Endothelial cell (in vitro differentiated cells): Measurements from ENCODE around the gene ITGB5. TPM values are rescaled to one million over a fixed set of nuclear protein-coding genes. Genes with fewer than 3 reads are reported as not detected.

Experiments used
- DNase-seq: peaks from one replicate; pipeline ENCODE4 v3.0.0; 2021; ENCODE audit warnings: low spot score
- H3K27ac Mint-ChIP-seq: one replicate; pipeline ENCODE4 v1.8.0; 2021; ENCODE audit warnings: mixed read lengths, inconsistent platforms; ENCODE audit not compliant: unreplicated experiment
- H3K27me3 Mint-ChIP-seq: one replicate; pipeline ENCODE4 v1.8.0; 2021; ENCODE audit warnings: mild to moderate bottlenecking, moderate library complexity, mixed read lengths, inconsistent platforms; ENCODE audit not compliant: unreplicated experiment
- H3K36me3 Mint-ChIP-seq: one replicate; pipeline ENCODE4 v1.8.0; 2021; ENCODE audit warnings: mild to moderate bottlenecking, low read depth, mixed read lengths, inconsistent platforms; ENCODE audit not compliant: unreplicated experiment
- H3K4me1 Mint-ChIP-seq: one replicate; pipeline ENCODE4 v1.8.0; 2021; ENCODE audit warnings: mild to moderate bottlenecking, mixed read lengths, inconsistent platforms; ENCODE audit not compliant: unreplicated experiment
- H3K4me3 Mint-ChIP-seq: one replicate; pipeline ENCODE4 v1.8.0; 2021; ENCODE audit warnings: mild to moderate bottlenecking, mixed read lengths, inconsistent platforms; ENCODE audit not compliant: unreplicated experiment
- H3K9me3 Mint-ChIP-seq: one replicate; pipeline ENCODE4 v1.8.0; 2021; ENCODE audit warnings: mixed read lengths, inconsistent platforms; ENCODE audit not compliant: unreplicated experiment
- total RNA-seq: library from RNA; stranded (reverse); fragmentation: NEBNext Ultra II Directional; extraction: Animal tissue kit (Norgen Biotek cat#: 25700); gene quantifications from one replicate; pipeline ENCODE4 v1.2.1, GENCODE V29; 2021; ENCODE audit not compliant: unreplicated experiment
- TF ChIP-seq, protein P1 (sequence below): fragments of 200-600 bp; sonication (generic); IDR thresholded peaks from one replicate; pipeline ENCODE4 v1.5.0; 2021; ENCODE audit warnings: antibody characterized with exemption; ENCODE audit not compliant: unreplicated experiment

Gene ITGB5
- total RNA-seq, 1 donor from 2014 or later, result 55.2 TPM

DNA sequence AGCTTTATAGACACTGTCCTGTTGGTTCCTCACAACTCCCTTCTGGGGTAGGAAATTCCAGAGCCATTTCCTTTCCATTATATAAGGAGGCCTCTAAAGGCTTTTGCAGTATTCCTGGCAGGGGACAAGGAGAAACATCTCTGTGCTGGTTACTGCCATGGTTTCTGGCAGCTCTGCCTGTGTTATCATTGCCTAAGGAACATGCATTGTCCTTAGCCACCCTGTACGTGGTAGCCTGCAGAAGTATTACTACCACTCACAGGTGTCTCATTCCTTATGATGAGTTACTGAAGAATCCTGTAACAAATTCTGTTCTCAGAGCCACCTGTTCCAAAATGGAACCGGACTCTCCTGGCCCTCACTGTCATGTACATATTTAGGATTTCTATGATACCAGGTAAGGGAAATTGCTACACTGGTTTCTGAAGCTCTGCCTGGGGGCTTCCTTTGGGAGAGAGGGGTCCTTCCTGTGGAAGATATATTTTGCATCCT lies 98.9 kb downstream of the ITGB5 start:
- H3K27ac Mint-ChIP-seq, result no peak overlapping the region
- H3K4me1 Mint-ChIP-seq, result peaks cover 16% of the 10 kb centered on the region
- no peak overlapping the region for H3K4me3 Mint-ChIP-seq

DNA sequence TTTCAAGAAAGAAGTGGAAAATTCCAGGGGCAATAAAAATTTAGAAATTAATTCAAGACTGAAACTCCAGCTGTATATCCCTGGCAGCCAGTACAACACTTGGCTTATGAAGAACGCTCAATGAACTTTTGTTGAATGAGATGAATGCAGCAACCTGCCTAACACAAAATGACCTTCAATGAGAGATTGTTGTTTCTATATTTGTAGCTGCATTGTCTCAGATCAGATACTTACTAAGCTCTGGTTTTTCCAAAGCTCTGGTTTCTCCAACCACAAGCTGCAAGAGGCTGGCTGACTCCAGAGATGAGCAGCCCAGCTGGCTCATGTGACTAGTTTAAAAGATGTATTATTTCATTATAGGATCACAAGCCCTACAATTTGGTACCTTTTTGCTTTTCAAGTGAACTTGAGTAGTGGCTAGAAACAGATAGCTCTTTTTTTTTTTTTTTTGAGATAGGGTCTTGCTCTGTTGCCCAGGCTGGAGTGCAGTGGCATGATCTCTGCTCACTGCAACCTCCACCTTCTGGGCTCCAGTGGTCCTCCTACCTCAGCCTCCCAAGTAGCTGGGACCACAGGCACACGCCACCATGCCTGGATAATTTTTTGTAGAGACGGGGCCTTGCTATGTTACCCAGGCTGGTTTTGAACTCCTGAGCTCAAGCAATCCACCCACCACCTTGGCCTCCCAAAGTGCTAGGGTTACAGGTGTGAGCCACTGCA lies 99.5 kb downstream of the ITGB5 start:
- Mint-ChIP-seq H3K9me3 (no peaks in the 10 kb centered on the region), H3K4me1 (peaks cover 16% of the 10 kb centered on the region), H3K4me3 (no peak overlapping the region), H3K36me3 (no peaks in the 10 kb centered on the region), H3K27me3 (peaks cover 1% of the 10 kb centered on the region), H3K27ac (no peak overlapping the region)
- no peak for DNase-seq
- TF ChIP-seq, protein P1, sequence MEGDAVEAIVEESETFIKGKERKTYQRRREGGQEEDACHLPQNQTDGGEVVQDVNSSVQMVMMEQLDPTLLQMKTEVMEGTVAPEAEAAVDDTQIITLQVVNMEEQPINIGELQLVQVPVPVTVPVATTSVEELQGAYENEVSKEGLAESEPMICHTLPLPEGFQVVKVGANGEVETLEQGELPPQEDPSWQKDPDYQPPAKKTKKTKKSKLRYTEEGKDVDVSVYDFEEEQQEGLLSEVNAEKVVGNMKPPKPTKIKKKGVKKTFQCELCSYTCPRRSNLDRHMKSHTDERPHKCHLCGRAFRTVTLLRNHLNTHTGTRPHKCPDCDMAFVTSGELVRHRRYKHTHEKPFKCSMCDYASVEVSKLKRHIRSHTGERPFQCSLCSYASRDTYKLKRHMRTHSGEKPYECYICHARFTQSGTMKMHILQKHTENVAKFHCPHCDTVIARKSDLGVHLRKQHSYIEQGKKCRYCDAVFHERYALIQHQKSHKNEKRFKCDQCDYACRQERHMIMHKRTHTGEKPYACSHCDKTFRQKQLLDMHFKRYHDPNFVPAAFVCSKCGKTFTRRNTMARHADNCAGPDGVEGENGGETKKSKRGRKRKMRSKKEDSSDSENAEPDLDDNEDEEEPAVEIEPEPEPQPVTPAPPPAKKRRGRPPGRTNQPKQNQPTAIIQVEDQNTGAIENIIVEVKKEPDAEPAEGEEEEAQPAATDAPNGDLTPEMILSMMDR, result no peak

More for the DNA sequence above, 98.9 kb downstream of the ITGB5 start:
- Mint-ChIP-seq H3K27me3 (peaks cover 1% of the 10 kb centered on the region), H3K36me3 (no peaks in the 10 kb centered on the region), H3K9me3 (no peaks in the 10 kb centered on the region)
- DNase-seq, result no peak
- TF ChIP-seq, protein P1, result no peak

DNA sequence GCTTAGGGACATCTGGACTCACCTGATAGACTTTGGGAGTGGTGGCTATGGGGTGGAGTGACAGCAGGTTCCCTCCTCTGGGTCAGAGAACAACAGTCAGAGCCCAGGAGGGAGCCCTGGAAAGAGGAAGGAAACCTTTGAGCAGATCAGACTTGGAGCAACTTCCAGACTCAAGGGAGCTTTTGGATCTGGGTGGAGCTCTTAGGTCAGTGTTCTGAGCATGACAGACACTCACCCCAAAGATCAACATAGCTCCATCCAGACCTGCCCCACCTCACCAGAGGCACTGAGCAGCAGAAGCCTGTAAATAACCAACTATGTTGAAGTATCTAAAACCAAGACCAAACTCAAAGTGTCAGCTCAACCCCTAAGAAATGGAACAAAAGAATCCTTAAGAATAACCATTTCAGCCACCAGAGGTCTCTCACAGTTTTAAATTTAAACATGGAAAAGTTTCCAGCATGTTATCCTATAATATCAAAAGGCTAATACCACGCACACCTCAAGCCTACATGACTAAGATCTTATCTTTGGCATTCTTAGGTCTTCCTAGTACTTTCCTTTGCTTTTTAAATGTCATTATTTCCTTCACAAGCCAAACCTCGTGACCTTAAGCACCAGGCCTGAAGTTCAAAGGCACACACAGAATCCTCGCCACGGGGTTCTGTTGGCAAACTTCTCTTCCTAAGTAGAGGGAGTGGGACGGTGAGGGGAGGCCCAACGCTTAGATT lies 100.5 kb downstream of the ITGB5 start:
- H3K9me3 Mint-ChIP-seq, result no peaks in the 10 kb centered on the region
- H3K27ac Mint-ChIP-seq, result no peak overlapping the region
- TF ChIP-seq, protein P1, result no peak
- no peak overlapping the region for H3K4me3 Mint-ChIP-seq
- H3K36me3 Mint-ChIP-seq, result peaks cover 4% of the 10 kb centered on the region
- peaks cover 21% of the 10 kb centered on the region for H3K4me1 Mint-ChIP-seq
- DNase-seq, result no peak
- H3K27me3 Mint-ChIP-seq, result peaks cover 1% of the 10 kb centered on the region

DNA sequence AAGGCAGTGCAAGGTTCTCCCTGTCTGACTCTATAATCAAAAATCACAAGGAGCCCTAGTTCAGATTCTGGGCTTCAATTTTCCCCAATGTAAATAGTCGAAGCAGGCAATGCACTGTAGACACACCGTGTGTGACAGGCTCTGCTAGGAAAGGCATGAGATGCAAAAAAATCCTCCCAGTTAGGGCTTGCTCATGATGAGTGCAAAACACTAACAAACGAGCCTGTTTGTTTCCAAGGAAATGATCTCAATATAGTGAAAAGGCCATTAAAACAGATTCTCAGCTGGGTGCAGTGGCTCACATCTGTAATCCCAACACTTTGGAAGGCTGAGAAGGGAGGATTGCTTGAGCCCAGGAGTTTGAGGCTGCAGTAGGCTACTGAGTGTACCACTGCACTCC lies 101.2 kb downstream of the ITGB5 start:
- Mint-ChIP-seq H3K4me3 (no peak overlapping the region), H3K9me3 (no peaks in the 10 kb centered on the region), H3K27ac (no peak overlapping the region), H3K36me3 (peaks cover 4% of the 10 kb centered on the region), H3K4me1 (peaks cover 28% of the 10 kb centered on the region), H3K27me3 (peaks cover 1% of the 10 kb centered on the region)
- DNase-seq, result no peak
- TF ChIP-seq, protein P1, result no peak
